Raji (cell line): ENCODE measurements around the gene SECISBP2.

ENCODE experiments used
- POLR2A ChIP-seq: IDR thresholded peaks from 2 replicates; pipeline ENCODE4 v1.6.1; 2011; ENCODE audit warnings: low read depth, low read length, control low read depth; ENCODE audit not compliant: insufficient read depth

SECISBP2 gene

GRCh38 chr9:89390578-89391116, 72.3 kb downstream of the SECISBP2 start:
- TF ChIP-seq POLR2A: no peak

- TF ChIP-seq POLR2A: no peak
These were observed 73.3 kb downstream of the SECISBP2 start for GRCh38 chr9:89391585-89391984.

- TF ChIP-seq POLR2A: no peak
These were observed 76.1 kb downstream of the SECISBP2 start for GRCh38 chr9:89394412-89394811.

GRCh38 chr9:89395931-89396710, 77.8 kb downstream of the SECISBP2 start:
- no peak for TF ChIP-seq POLR2A

- no peak for TF ChIP-seq POLR2A
These were observed 79.2 kb downstream of the SECISBP2 start for GRCh38 chr9:89397471-89397870.

- no peak for TF ChIP-seq POLR2A
These were observed 80.3 kb downstream of the SECISBP2 start for GRCh38 chr9:89398621-89399020.

- no peak for TF ChIP-seq POLR2A
These were observed 82.3 kb downstream of the SECISBP2 start for GRCh38 chr9:89400403-89401116.

GRCh38 chr9:89402695-89403427, 84.6 kb downstream of the SECISBP2 start:
- TF ChIP-seq POLR2A: no peak

GRCh38 chr9:89404074-89404473, 85.8 kb downstream of the SECISBP2 start:
- no peak for TF ChIP-seq POLR2A

- peak; percentile 39; the same call in 1 of the 2 replicates for TF ChIP-seq POLR2A
These were observed 87.5 kb downstream of the SECISBP2 start for GRCh38 chr9:89405826-89406225.

- TF ChIP-seq POLR2A: no peak
These were observed 88.8 kb downstream of the SECISBP2 start for GRCh38 chr9:89407070-89407469.

- TF ChIP-seq POLR2A: no peak
These were observed 90.4 kb downstream of the SECISBP2 start for GRCh38 chr9:89408628-89409101.
